NCI-H446 treated with DMSO at 0.1 percent for 48 hours (cell line): ENCODE data around the gene EXT2.

Experiments
- DNase-seq: peaks from one replicate; lab custom pipeline; 2025; lab: John Stamatoyannopoulos, UW

EXT2 gene

GRCh38 chr11:44095506-44096359 is at the start of gene EXT2:
TSS of gene EXT2 (plus strand) at chr11:44095678. CDS start at chr11:44107713, 12,035 bp downstream.
- peak; percentile 69 for DNase-seq

- DNase-seq = no peak
Observed at GRCh38 chr11:44046182-44046581, 49.3 kb upstream of the EXT2 start.

GRCh38 chr11:44047298-44047697 is 48.2 kb upstream of the EXT2 start:
- no peak for DNase-seq

GRCh38 chr11:44047931-44048431 is 47.5 kb upstream of the EXT2 start, which contains the start of gene ACCSL:
TSS of gene ACCSL (plus strand) at chr11:44047981. CDS start at chr11:44048037, 56 bp downstream.
- no peak for DNase-seq

GRCh38 chr11:44049832-44050231 is 45.6 kb upstream of the EXT2 start:
- no peak for DNase-seq

GRCh38 chr11:44051171-44051570 is 44.3 kb upstream of the EXT2 start:
- no peak for DNase-seq

GRCh38 chr11:44057340-44057739 is 38.1 kb upstream of the EXT2 start:
- DNase-seq = no peak

GRCh38 chr11:44058275-44058674 is 37.2 kb upstream of the EXT2 start:
- no peak for DNase-seq

- DNase-seq = no peak
Observed at GRCh38 chr11:44065161-44065661, 30.3 kb upstream of the EXT2 start.

GRCh38 chr11:44065841-44066731 is 29.4 kb upstream of the EXT2 start, which contains the start of gene ACCS:
TSS of gene ACCS (plus strand) at chr11:44066270. CDS start at chr11:44067628, 1,358 bp downstream.
- DNase-seq = peak; percentile 89

- peak; percentile 54 for DNase-seq
Observed at GRCh38 chr11:44066732-44067141, 28.7 kb upstream of the EXT2 start.

GRCh38 chr11:44067266-44067665 is 28.2 kb upstream of the EXT2 start:
- DNase-seq = no peak

- no peak for DNase-seq
Observed at GRCh38 chr11:44068180-44068579, 27.3 kb upstream of the EXT2 start.

GRCh38 chr11:44071157-44071556 is 24.3 kb upstream of the EXT2 start:
- DNase-seq = no peak

GRCh38 chr11:44072757-44073658 is 22.5 kb upstream of the EXT2 start:
- no peak for DNase-seq

GRCh38 chr11:44078794-44079193 is 16.7 kb upstream of the EXT2 start:
- DNase-seq = no peak

GRCh38 chr11:44079376-44079775 is 16.1 kb upstream of the EXT2 start:
- DNase-seq = no peak

GRCh38 chr11:44080951-44081350 is 14.5 kb upstream of the EXT2 start:
- DNase-seq = no peak

GRCh38 chr11:44082645-44083044 is 12.8 kb upstream of the EXT2 start:
- DNase-seq = no peak

- no peak for DNase-seq
Observed at GRCh38 chr11:44083433-44083832, 12.0 kb upstream of the EXT2 start.

- no peak for DNase-seq
Observed at GRCh38 chr11:44083906-44084305, 11.6 kb upstream of the EXT2 start.
